Heart right ventricle (tissue), 16 donors: ENCODE results near the gene CADPS2. TPM values are rescaled to one million over a fixed set of nuclear protein-coding genes. Genes with fewer than 3 reads are reported as not detected.
"Not testable (repeated sequence)": the region's sequence is repeated elsewhere in the genome, so short reads cannot be mapped to it uniquely, and the experiment has no call there.

Source experiments
- ATAC-seq, 8 donors: fragments of 200-7000 bp; cut with Tn5 transposase; one replicate each; pipeline ENCODE4 v1.9.1; 2020; ENCODE audit warnings: mild to moderate bottlenecking in 8 of 8, moderate library complexity in 8 of 8, moderate number of reproducible peaks in 1 of 8
- DNase-seq, 2 donors: peaks; one replicate each; pipeline ENCODE4 v3.0.0-alpha.2; 2020
- H3K27ac ChIP-seq, 10 donors: fragments of 200-600 bp; sonication (generic) in 2 of 10; one replicate each; pipeline versions ENCODE4 v1.5.0 to v1.8.0; 2020 to 2022; ENCODE audit warnings: mild to moderate bottlenecking in 3 of 10
- H3K27me3 ChIP-seq, 7 donors: fragments of 200-600 bp; one replicate each; pipeline ENCODE4 v1.8.0; 2021 to 2022; ENCODE audit warnings: mild to moderate bottlenecking in 2 of 7
- H3K36me3 ChIP-seq, 9 donors: fragments of 200-600 bp; sonication (generic) in 1 of 9; one replicate each; pipeline versions ENCODE4 v1.5.0 to v1.8.0; 2020 to 2022; ENCODE audit warnings: mild to moderate bottlenecking in 2 of 9
- H3K4me1 ChIP-seq, 9 donors: fragments of 200-600 bp; sonication (generic) in 1 of 9; one replicate each; pipeline versions ENCODE4 v1.5.0 to v1.8.0; 2020 to 2022; ENCODE audit warnings: mild to moderate bottlenecking in 4 of 9
- H3K4me3 ChIP-seq, 10 donors: fragments of 200-600 bp; sonication (generic) in 2 of 10; one replicate each; pipeline versions ENCODE4 v1.5.0 to v1.8.0; 2020 to 2022; ENCODE audit warnings: mild to moderate bottlenecking in 7 of 10, moderate library complexity in 2 of 10
- H3K9me3 ChIP-seq, 11 donors: fragments of 200-600 bp in 10 of 11; sonication (generic) in 2 of 11; one replicate each; pipeline versions ENCODE4 v1.5.0 to v1.8.0; 2013 to 2022; ENCODE audit warnings: mild to moderate bottlenecking in 2 of 11, control low read depth in 1 of 11, moderate library complexity in 1 of 11
- CTCF ChIP-seq, 9 donors: fragments of 200-600 bp; sonication (generic) in 2 of 9; IDR thresholded peaks; one replicate each; pipeline versions ENCODE4 v1.5.0 to v1.8.0; 2021 to 2022; ENCODE audit warnings: antibody characterized with exemption in 9 of 9, mild to moderate bottlenecking in 5 of 9, moderate library complexity in 1 of 9
- WGBS, 2 donors: extraction: QIAGEN DNeasy Blood & Tissue Kit; methylation state at CpG; one replicate each; pipeline ENCODE4 v1.1.7; 2013; ENCODE audit warnings: inconsistent platforms in 1 of 2; 5-methylcytosine and 5-hydroxymethylcytosine counted together
- intact Hi-C, 10 donors: fragments of 100-400 bp; cut with DNase I; formaldehyde crosslinking; loops; one replicate each; pipeline versions ENCODE4 v1.11.1 to v1.14.2; 2022
- polyA plus RNA-seq, 2 donors: library from polyadenylated mRNA; stranded (reverse); fragments of 200-250 nt; gene quantifications; one replicate each; pipeline ENCODE4 v1.2.3, GENCODE V29; 2013
- total RNA-seq, 10 donors: library from RNA; stranded (reverse); fragmentation: NEBNext Ultra II Directional in 3 of 10; extraction: Animal tissue kit (Norgen Biotek cat#: 25700) in 3 of 10; gene quantifications; one replicate each; pipeline versions ENCODE4 v1.2.1 to v1.2.4, GENCODE V29; 2021 to 2023
- donor health status: Arrhythmogenic right ventricular cardiomyopathy.
- donor health status: ischemic (EF 13 %, LVEDD 7.1; RV severe dilation, severe dysfunction).
- donor health status: healthy with polysubstance abuse.
- donor health status: DM: no; HTN: yes; CAD: no.
- donor health status: DM: no; HTN: no; CAD: no.
- donor health status: ischemic (EF 25% LVEDD 6.9; RV normal size, moderate dysfunction).
- donor health status: ischemic (EF 25% LVEDD 5.7; RV mildly dilated, moderate dysfunction).
- donor health status: healthy.
- donor health status: DM: yes; HTN: yes; CAD: no.
- donor health status: Ischemic cardiomyopathy.
- donor health status: ischemic (EF 35%, LVEDD 5.7; RV mildly dilated, moderate dysfunction).
- donor health status: nonischemic (EF 11% LVEDD 7.7; RV severe dilation, severe dysfunction).
- donor health status: DM: yes; HTN: yes; CAD: no.
- donor health status: PGD.
- donor health status: ischemic (EF 29% LVEDD 5.4; RV normal size, mild dysfunction).
- donor health status: nonischemic (EF 23%, LVEDD 6.1; RV moderate dilation, normal function).

The CADPS2 gene
- total and polyA plus RNA-seq, 12 donors = 3.6 to 25.7 (median 6.6) TPM

- Histone ChIP-seq H3K4me3 (no peak overlapping the region), H3K36me3 (no peaks in the 10 kb centered on the region), H3K27me3 (no peaks in the 10 kb centered on the region), H3K9me3 (no peaks in the 10 kb centered on the region), H3K27ac (no peak overlapping the region), H3K4me1 (peaks cover 0 to 4% (median 0%) of the 10 kb centered on the region in 9 donors)
- no peak for TF ChIP-seq CTCF (IDR thresholded peaks at IDR 0.05)
- 87 to 89% methylated on average over 2 of the region's 2 CpGs for WGBS, 2 donors
- intact Hi-C loops = no loop called here
- DNase-seq (no peak), ATAC-seq (no peak)
Observed at GRCh38 chr7:122684504-122684903, 201.8 kb downstream of the CADPS2 start.

- ATAC-seq = peak in 2 of 8 donors; percentile 59 to 70
- no peak for TF ChIP-seq CTCF (IDR thresholded peaks at IDR 0.05)
- Histone ChIP-seq H3K4me1 (peaks cover 0 to 4% (median 0%) of the 10 kb centered on the region in 9 donors), H3K9me3 (no peaks in the 10 kb centered on the region), H3K27me3 (no peaks in the 10 kb centered on the region), H3K36me3 (no peaks in the 10 kb centered on the region), H3K4me3 (no peak overlapping the region), H3K27ac (no peak overlapping the region)
- DNase-seq = no peak
- WGBS, 2 donors = 59 to 64% methylated on average over 8 of the region's 8 CpGs
- intact Hi-C loops = no loop called here
Observed at GRCh38 chr7:122682815-122683550, 203.3 kb downstream of the CADPS2 start.

- H3K27ac ChIP-seq, intact Hi-C loops, H3K27me3 ChIP-seq, DNase-seq, H3K9me3 ChIP-seq, ATAC-seq, H3K4me3 ChIP-seq, H3K36me3 ChIP-seq, H3K4me1 ChIP-seq: not testable (repeated sequence)
- WGBS, 2 donors = 93 to 98% methylated on average over 16 of the region's 16 CpGs
Observed at GRCh38 chr7:122681186-122681585, 205.1 kb downstream of the CADPS2 start.

GRCh38 chr7:122679813-122680212 is 206.4 kb downstream of the CADPS2 start:
- intact Hi-C loops = no loop called here
- ATAC-seq = no peak

GRCh38 chr7:122679269-122679709 is 207.0 kb downstream of the CADPS2 start:
- 70 to 73% methylated on average over 9 of the region's 9 CpGs for WGBS, 2 donors
- ATAC-seq, H3K9me3 ChIP-seq, H3K27me3 ChIP-seq, H3K27ac ChIP-seq, DNase-seq, H3K36me3 ChIP-seq, intact Hi-C loops, H3K4me3 ChIP-seq, H3K4me1 ChIP-seq: not testable (repeated sequence)

More at GRCh38 chr7:122679813-122680212, 206.4 kb downstream of the CADPS2 start:
- no peak for DNase-seq
- Histone ChIP-seq H3K27me3 (no peaks in the 10 kb centered on the region), H3K9me3 (no peaks in the 10 kb centered on the region), H3K4me1 (peaks cover 0 to 7% (median 0%) of the 10 kb centered on the region in 9 donors), H3K36me3 (no peaks in the 10 kb centered on the region), H3K4me3 (no peak overlapping the region), H3K27ac (no peak overlapping the region)
- no peak for TF ChIP-seq CTCF (IDR thresholded peaks at IDR 0.05)
- 80 to 81% methylated on average over 1 of the region's 1 CpG for WGBS, 2 donors
